GM12873 (cell line): Measurements from ENCODE around the gene HCN2.

Experiments used
- CTCF ChIP-seq: IDR thresholded peaks from 2 replicates; pipeline ENCODE4 v1.5.1; 2012; ENCODE audit warnings: low read depth, mild to moderate bottlenecking, moderate library complexity, low read length, control low read depth; ENCODE audit not compliant: insufficient read depth; ENCODE audit errors: missing control alignments

The HCN2 gene

GRCh38 chr19:663682-664117 lies 74.0 kb downstream of the HCN2 start:
- no peak for TF ChIP-seq CTCF

GRCh38 chr19:664913-665443 lies 75.3 kb downstream of the HCN2 start:
- TF ChIP-seq CTCF = peak; percentile 91
